ENCODE measurements around the gene CX3CL1. TPM values are rescaled to one million over a fixed set of nuclear protein-coding genes. Genes with fewer than 3 reads are reported as not detected.

Gene CX3CL1
- polyA plus RNA-seq, 1 donor from 2014 or later: 4.9 TPM

DNA sequence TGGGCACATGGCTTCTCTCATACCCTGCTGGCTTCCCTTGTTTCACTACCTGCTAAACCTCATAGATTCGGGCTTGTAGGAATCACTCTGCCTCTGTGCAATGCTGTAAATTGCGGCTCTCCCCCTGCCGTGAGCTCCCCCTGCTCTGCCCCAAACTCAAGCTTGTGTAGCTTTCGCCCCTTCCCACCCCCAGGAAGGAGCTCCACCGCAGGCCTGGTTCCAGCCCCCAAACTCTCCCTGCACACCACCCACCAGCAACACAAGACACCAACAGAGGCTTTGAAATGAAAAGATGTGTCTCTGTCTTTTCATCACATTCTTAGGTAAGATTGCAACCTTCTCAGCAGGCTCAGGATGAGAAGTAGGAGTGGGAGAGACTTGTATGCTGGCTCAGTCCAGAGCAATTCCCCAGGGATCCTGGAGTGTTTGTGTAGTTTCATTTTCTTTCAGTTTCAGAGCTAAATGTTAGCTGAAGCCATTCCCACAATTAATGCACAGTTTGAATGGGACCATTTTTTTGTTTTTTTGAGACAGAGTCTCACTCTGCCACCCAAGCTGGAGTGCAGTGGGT lies 14.2 kb downstream of the CX3CL1 start:
- no peak for TF ChIP-seq SMC3 (conservative IDR thresholded peaks at IDR 0.05; ENCODE audit: poor library complexity)
- TF ChIP-seq, protein P1, sequence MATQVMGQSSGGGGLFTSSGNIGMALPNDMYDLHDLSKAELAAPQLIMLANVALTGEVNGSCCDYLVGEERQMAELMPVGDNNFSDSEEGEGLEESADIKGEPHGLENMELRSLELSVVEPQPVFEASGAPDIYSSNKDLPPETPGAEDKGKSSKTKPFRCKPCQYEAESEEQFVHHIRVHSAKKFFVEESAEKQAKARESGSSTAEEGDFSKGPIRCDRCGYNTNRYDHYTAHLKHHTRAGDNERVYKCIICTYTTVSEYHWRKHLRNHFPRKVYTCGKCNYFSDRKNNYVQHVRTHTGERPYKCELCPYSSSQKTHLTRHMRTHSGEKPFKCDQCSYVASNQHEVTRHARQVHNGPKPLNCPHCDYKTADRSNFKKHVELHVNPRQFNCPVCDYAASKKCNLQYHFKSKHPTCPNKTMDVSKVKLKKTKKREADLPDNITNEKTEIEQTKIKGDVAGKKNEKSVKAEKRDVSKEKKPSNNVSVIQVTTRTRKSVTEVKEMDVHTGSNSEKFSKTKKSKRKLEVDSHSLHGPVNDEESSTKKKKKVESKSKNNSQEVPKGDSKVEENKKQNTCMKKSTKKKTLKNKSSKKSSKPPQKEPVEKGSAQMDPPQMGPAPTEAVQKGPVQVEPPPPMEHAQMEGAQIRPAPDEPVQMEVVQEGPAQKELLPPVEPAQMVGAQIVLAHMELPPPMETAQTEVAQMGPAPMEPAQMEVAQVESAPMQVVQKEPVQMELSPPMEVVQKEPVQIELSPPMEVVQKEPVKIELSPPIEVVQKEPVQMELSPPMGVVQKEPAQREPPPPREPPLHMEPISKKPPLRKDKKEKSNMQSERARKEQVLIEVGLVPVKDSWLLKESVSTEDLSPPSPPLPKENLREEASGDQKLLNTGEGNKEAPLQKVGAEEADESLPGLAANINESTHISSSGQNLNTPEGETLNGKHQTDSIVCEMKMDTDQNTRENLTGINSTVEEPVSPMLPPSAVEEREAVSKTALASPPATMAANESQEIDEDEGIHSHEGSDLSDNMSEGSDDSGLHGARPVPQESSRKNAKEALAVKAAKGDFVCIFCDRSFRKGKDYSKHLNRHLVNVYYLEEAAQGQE (IDR thresholded peaks at IDR 0.05; ENCODE audit: borderline replicate concordance): no peak
- TF ChIP-seq EP300 (conservative IDR thresholded peaks at IDR 0.05; ENCODE audit: poor library complexity, severe bottlenecking): no peak
- TF ChIP-seq TAF1 (IDR thresholded peaks at IDR 0.05; ENCODE audit: low read depth): no peak
- Histone ChIP-seq H4K20me1 (ENCODE audit: insufficient read depth) (no peaks in the 10 kb centered on the region), H3K36me3 (ENCODE audit: insufficient read depth, low read length) (no peaks in the 10 kb centered on the region), H3K9me3 (ENCODE audit: low read length) (no peaks in the 10 kb centered on the region), H3K27me3 (ENCODE audit: insufficient read depth, low read depth, low read length) (no peaks in the 10 kb centered on the region), H2AFZ (ENCODE audit: low read depth, low read length) (no peak overlapping the region), H3K9me2 (ENCODE audit: insufficient read depth, low read length) (no peaks in the 10 kb centered on the region), H3K4me3 (ENCODE audit: low read length) (no peak overlapping the region), H3F3A (ENCODE audit: insufficient read depth, low read length, poor library complexity, severe bottlenecking) (no peaks in the 10 kb centered on the region), H3K79me2 (replicated peaks; ENCODE audit: insufficient read depth, low read length) (no peaks in the 10 kb centered on the region), H3K9ac (ENCODE audit: low read length) (no peak overlapping the region), H3K27ac (ENCODE audit: low read length) (no peak overlapping the region), H3K4me2 (ENCODE audit: low read length) (no peak overlapping the region)

DNA sequence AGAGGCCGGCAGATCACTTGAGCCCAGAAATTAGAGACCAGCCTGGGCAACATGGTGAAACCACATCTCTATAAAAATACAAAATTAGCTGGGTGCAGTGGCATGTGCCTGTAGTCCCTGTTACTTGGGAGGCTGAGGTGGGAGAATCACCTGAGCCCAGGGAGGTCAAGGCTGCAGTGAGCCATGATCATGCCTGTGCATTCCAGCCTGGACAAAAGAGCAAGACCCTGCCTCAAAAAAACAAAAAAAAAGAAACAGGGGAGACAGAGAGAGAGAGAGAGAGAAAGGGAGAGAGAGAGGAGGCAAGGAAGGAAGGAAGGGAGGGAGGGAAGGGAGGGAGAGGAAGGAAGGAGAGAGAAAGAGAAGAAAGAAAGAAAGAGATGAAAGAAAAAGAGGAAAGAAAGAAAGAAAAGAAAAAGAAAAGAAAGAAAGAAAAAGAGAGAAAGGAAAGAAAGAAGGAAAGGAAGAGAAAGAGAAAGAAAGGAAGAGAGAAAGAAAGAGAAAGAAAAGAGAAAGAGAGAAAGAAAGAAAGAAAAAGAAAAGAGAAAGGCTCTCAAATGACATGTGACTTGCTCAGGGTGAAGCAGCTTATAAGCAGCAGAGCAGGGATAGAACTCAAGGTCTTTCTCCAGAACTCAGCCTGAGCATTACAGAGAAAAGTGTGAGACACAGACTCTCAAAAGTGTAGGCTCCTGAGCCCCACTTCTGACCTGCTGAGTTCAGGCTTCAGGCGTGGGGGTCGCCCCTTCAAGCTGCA lies 15.5 kb downstream of the CX3CL1 start:
- Histone ChIP-seq H3F3A (ENCODE audit: insufficient read depth, low read length, poor library complexity, severe bottlenecking) (no peaks in the 10 kb centered on the region), H3K4me3 (ENCODE audit: low read length) (no peak overlapping the region), H3K9ac (ENCODE audit: low read length) (no peak overlapping the region), H3K36me3 (ENCODE audit: insufficient read depth, low read length) (no peaks in the 10 kb centered on the region), H3K9me2 (ENCODE audit: insufficient read depth, low read length) (no peaks in the 10 kb centered on the region), H2AFZ (ENCODE audit: low read depth, low read length) (no peak overlapping the region), H3K9me3 (ENCODE audit: low read length) (no peaks in the 10 kb centered on the region), H3K27ac (ENCODE audit: low read length) (no peak overlapping the region), H3K27me3 (ENCODE audit: insufficient read depth, low read depth, low read length) (no peaks in the 10 kb centered on the region), H3K79me2 (replicated peaks; ENCODE audit: insufficient read depth, low read length) (no peaks in the 10 kb centered on the region), H3K4me2 (ENCODE audit: low read length) (no peak overlapping the region), H4K20me1 (ENCODE audit: insufficient read depth) (no peaks in the 10 kb centered on the region)
- TF ChIP-seq RAD21 (conservative IDR thresholded peaks at IDR 0.05) (no peak), MXI1 (conservative IDR thresholded peaks at IDR 0.05; ENCODE audit: poor library complexity, severe bottlenecking) (no peak), SMC3 (conservative IDR thresholded peaks at IDR 0.05; ENCODE audit: poor library complexity) (no peak), EZH2 (IDR thresholded peaks at IDR 0.05; ENCODE audit: borderline replicate concordance, insufficient read depth, low read length, poor library complexity, severe bottlenecking) (no peak), EP300 (conservative IDR thresholded peaks at IDR 0.05; ENCODE audit: poor library complexity, severe bottlenecking) (no peak), POLR2AphosphoS5 (IDR thresholded peaks at IDR 0.05) (no peak), TAF1 (IDR thresholded peaks at IDR 0.05; ENCODE audit: low read depth) (no peak)
- TF ChIP-seq, protein P2, sequence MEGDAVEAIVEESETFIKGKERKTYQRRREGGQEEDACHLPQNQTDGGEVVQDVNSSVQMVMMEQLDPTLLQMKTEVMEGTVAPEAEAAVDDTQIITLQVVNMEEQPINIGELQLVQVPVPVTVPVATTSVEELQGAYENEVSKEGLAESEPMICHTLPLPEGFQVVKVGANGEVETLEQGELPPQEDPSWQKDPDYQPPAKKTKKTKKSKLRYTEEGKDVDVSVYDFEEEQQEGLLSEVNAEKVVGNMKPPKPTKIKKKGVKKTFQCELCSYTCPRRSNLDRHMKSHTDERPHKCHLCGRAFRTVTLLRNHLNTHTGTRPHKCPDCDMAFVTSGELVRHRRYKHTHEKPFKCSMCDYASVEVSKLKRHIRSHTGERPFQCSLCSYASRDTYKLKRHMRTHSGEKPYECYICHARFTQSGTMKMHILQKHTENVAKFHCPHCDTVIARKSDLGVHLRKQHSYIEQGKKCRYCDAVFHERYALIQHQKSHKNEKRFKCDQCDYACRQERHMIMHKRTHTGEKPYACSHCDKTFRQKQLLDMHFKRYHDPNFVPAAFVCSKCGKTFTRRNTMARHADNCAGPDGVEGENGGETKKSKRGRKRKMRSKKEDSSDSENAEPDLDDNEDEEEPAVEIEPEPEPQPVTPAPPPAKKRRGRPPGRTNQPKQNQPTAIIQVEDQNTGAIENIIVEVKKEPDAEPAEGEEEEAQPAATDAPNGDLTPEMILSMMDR (IDR thresholded peaks at IDR 0.05; ENCODE audit: poor library complexity, severe bottlenecking): no peak
- TF ChIP-seq, protein P1 (IDR thresholded peaks at IDR 0.05; ENCODE audit: borderline replicate concordance): no peak

Data from neural cell (in vitro differentiated cells).